GM18511 (cell line): Measurements from ENCODE around the gene MARCHF6.

Source experiments
- ATAC-seq: cut with Tn5 transposase; IDR thresholded peaks from one replicate; pipeline ENCODE4 v1.9.1; 2021; ENCODE audit warnings: mild to moderate bottlenecking, moderate library complexity; ENCODE audit not compliant: unreplicated experiment

The MARCHF6 gene, protein sequence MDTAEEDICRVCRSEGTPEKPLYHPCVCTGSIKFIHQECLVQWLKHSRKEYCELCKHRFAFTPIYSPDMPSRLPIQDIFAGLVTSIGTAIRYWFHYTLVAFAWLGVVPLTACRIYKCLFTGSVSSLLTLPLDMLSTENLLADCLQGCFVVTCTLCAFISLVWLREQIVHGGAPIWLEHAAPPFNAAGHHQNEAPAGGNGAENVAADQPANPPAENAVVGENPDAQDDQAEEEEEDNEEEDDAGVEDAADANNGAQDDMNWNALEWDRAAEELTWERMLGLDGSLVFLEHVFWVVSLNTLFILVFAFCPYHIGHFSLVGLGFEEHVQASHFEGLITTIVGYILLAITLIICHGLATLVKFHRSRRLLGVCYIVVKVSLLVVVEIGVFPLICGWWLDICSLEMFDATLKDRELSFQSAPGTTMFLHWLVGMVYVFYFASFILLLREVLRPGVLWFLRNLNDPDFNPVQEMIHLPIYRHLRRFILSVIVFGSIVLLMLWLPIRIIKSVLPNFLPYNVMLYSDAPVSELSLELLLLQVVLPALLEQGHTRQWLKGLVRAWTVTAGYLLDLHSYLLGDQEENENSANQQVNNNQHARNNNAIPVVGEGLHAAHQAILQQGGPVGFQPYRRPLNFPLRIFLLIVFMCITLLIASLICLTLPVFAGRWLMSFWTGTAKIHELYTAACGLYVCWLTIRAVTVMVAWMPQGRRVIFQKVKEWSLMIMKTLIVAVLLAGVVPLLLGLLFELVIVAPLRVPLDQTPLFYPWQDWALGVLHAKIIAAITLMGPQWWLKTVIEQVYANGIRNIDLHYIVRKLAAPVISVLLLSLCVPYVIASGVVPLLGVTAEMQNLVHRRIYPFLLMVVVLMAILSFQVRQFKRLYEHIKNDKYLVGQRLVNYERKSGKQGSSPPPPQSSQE

DNA sequence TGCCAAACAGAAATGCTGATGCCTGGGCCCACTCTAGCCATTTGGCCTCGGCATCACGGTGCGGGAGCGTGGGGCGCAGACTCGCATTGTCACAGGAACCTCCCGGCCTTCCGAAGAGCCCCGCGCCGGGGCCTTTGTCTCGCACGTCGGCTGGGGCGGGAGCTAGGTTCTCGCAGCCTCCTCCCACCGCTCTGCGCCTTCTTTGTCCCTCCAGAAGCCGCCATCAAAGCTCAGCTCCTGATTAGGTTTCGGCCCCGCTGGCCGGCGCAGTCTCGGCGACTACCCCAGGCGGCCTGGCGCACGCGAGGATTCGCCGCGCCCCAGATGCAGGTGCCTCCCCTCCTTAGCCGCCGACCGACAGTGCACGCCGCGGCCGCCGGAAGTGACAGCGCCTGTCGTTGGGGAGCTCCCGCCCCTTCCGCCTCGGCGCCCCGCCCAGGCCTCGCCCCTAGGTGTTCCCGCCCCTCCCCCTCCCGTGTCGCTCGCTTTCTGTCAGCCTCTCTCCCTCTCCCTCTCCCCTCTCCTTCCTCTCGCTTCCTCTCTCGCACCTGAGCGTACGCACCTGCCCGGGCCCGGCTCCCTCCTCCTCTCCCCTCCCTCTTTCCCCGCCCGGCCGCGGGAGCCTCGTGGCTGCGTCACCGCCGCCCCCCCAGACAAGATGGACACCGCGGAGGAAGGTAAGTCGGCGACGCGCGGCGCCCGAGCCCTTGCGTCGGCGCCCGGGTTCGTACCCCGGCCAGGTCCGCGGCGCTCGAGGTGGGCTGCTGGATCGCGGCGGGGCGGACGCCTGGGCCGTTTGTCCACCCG is at the start of gene MARCHF6:
MARCHF6 (plus strand) TSS at position 455 of the 807 bp plus-strand sequence; CDS start at position 659, 204 bp downstream.
- peak; percentile 84 for ATAC-seq

DNA sequence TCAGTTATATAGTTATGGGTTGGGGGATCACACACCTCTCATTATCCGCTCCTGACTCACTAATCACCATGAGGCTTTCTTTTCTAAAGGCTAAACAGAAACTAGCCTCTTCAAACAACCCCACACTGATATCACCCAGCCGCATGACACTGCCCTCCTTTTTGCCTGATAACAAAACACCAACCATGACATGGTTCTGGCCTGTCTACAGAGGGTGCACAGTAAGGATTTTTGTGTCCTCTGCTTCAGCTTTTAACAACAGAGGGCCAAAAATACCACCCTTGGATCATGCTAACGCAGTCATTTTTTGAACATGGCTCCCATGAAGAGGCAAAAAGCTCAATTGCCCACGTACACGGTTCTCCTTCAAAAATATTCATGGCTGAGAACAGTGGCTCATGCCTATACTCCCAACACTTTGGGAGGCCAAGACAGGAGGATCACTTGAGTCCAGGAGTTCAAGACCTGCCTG is 49.8 kb upstream of the MARCHF6 start:
- ATAC-seq: no peak

DNA sequence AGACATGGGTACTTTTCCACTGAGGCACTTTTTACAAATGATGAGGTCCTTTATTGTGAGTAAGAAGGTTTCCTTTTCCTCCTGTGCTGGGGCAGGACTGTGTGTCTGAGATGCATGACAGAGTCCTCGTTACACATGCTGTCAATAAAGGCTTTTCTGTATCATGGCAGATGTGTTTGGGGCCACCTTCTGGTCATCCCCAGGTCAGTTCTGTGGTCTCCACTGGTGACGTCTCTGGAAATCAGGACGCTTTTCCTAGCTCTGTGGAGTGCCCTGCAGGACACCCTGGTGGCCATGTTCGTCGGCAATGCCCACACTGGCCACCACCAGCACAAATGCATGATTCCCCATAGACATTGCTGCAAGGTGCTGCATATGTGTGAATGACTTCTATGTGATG is 48.6 kb upstream of the MARCHF6 start:
- no peak for ATAC-seq

DNA sequence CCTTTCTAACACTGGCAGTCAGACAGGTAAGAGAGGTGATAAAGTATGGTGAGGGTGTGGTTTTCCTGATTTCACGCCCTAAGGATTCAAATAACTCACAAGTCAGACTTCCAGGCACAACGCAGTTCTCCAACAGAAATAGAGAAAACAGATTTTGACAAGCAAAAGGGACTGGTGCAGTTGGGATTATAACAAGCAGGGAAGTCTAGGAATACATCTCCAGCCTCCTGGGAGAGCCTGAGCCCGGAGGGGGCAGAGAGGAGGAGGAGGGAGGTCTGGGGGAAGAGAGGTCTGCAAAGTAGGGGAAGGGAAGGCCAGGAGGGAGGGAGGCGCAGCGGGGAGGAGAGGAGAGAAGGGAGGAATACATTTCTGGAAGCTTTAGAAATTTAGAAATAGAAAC is 47.4 kb upstream of the MARCHF6 start:
- no peak for ATAC-seq

DNA sequence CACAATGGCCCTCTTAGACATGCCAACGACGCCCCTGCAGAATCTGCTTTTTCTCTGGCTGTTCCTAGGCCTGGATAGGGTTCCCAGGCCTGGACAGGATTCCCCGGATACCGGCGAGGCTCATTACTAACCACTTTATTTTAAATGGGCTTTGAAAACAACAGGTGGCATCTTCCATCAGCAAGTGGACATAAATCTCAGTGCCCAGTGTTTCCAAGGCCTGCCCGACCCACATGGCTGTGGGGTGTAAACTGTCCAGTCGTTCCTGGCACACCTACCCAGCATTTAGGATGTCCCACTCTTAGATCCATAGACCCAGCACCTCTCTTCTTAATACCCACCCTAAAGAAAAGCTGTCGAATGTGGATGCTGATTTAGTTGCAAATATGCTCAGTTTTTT is 46.7 kb upstream of the MARCHF6 start:
- no peak for ATAC-seq

DNA sequence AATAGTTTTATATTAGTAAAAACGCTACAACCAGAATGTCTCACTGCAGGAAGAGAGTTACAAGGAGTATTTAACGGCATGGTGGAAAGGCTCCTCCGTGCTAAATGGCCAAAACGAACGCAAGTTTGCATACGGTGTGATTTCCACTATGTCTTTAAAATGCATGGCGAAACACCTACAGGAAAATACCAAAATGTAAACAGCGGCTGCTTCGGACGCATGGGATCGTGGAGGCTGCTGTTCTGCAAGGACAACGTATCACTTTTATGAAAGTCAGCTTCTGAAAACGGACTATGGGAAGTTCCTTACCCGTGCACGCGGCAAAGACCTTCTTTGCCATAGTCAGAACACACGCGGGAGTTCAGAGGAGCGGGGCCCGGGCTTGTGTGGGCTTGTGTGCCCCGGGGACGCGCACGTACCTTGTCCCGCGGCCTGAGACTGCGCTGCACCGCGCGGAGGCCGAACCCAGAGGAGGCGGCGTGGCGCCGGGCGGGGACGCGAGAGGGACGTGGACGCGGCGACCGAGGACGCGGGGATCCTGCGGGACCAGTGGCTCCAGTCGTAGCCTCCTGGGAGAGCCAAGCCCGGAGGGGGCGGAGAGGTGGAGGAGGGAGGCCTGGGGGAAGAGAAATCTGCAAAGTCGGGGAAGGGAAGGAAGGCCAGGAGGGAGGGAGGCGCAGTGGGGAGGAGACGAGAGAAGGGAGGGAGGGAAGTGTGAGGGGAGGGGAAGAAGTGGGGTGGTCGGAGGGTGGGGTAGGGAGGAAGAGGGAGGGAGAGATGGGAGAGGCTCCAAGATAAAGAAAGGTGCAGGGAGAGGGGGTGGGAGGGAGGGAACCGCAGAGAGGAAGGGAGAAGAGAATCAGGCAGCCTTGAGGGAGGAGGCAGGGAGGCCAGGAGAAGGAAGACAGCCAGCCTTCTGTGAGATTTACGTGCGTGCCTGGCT is 46.0 kb upstream of the MARCHF6 start, which contains the start of gene CMBL:
CMBL (minus strand) TSS at position 697 of the 943 bp plus-strand sequence. CDS start 17,140 bp downstream, outside the sequence.
- peak; percentile 83 for ATAC-seq

DNA sequence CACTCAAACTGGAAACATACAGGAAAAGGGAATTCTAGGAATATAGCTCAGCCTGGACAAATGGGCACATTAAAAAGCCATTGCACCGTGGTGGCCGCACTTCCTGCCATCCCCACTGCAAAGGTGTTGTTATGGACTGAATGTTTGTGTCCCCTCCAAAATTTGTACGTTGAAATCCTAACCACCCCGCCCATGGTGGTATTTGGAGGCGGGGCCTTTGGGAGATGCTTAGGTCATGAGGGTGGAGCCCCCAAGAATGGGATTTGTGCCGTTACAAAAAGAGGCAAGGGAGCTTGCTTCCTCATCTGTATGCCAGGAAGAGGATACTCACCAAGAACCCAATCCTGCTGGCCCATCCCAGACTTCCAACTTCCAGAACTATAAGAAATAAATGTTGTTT is 44.7 kb upstream of the MARCHF6 start:
- ATAC-seq: no peak

DNA sequence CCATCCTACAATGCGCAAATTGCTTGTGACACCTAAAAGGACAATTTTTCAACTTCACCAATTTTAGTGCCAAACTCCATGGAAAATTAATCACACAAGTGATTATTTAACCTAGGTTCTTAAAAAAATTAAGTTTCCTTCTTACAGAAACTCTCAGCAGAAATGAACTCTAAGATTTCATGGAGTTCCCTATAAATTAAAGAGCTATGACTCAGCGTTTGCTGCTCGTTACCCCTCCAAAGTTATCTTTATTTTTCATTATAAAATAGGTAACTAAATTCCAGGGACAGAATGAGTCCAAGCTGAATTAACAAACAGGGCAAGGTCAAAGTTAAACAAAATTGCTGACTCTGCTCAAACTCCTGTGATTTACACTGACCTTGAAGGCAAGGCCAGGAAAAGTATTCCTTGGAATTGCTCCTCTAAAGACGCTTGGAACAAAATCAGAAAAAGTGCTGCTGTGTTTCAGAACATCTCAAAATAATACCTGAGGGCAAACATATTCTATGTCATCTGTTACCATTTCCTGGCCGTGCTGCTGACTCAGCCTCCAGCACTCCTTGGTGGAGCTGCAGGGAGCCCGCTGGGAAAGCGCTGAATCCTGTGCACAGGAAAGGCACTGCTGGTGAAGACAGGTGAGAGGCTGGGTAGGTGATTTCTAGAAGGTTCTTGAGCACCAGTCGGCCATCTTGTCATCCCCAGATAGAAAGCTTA is 43.3 kb upstream of the MARCHF6 start:
- ATAC-seq: no peak

DNA sequence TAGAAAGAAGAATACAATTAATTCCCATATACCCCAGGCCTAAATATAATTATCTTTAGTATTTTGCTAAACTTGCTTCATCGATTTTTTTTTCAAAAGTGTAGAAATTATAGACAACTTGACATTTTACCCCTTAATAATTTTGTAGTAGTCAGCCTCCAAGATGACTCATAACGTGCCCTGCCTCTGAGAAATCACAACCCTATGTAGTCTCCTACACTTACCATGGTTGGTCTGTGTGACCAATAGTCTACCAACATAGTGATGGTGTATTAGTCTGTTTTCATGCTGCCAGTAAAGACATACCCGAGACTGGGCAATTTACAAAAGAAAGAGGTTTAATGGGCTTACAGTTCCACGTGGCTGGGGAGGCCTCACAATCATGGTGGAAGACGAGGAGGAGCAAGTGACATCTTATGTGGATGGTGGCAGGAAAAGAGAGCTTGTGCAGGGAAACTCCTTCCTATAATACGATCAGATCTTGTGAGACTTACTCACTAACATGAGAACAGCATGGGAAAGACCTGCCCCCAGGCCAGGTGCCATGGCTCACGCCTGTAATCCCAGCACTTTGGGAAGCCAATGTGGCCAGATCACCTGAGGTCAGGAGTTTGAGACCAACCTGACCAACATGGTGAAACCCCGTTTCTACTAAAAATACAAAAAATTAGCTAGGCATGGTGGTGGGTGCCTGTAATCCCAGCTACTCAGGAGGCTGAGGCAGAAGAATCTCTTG is 42.5 kb upstream of the MARCHF6 start:
- peak; percentile 53 for ATAC-seq

DNA sequence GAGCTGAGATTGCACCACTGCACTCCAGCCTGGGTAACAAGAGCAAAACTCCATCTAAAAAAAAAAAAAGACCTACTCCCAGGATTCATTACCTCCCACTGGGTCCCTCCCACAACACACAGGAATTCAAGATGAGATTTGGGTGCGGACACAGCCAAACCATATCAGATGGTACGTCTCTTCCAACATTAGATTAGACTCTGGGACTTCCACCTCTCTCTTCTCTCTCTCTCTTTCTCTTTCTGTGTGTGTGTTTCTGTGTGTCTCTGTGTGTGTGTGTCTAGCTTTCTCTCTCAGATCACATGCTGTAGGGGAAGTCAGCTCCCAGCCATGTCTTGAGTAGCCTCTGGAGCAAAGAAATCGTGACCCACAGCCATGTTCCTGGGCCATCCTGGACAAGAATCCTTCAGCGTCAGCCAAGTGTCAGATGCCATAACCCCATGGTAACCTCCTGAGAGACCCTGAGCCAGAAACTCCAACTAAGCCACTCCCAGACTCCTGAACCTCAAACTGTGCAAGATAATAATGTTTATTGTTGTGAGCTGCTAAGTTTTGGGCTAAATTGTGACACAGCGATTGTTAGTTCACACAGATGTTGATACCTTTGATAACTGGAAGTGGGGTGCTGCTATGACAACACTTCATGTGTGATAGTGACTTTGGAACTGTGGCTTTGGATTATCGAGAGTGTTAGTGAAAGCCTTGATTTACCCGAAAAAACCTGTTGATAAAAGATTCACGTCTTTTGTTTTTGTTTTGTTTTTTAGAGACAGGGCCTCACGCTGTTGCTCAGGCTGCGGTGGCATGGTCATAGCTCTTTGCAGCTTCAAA is 41.7 kb upstream of the MARCHF6 start:
- ATAC-seq: no peak

DNA sequence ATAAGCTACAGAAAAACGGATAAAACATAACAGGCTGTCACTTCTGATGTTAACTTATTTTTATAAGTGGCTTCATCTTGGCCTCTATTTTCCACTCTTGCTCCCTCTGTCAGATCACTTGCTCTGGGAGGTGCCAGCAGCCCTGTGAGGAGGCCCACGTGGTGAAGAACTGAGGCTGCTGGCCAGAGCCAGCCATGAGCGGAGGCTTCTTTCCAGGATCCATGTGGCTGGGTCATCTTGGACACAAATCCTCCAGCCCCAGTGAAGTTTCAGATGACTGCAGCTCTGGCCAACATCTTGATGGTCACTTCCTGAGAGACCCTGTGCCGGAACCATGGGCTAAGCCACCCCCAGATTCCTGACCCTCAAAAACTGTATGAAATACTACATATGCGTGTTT is 38.3 kb upstream of the MARCHF6 start:
- ATAC-seq: no peak

DNA sequence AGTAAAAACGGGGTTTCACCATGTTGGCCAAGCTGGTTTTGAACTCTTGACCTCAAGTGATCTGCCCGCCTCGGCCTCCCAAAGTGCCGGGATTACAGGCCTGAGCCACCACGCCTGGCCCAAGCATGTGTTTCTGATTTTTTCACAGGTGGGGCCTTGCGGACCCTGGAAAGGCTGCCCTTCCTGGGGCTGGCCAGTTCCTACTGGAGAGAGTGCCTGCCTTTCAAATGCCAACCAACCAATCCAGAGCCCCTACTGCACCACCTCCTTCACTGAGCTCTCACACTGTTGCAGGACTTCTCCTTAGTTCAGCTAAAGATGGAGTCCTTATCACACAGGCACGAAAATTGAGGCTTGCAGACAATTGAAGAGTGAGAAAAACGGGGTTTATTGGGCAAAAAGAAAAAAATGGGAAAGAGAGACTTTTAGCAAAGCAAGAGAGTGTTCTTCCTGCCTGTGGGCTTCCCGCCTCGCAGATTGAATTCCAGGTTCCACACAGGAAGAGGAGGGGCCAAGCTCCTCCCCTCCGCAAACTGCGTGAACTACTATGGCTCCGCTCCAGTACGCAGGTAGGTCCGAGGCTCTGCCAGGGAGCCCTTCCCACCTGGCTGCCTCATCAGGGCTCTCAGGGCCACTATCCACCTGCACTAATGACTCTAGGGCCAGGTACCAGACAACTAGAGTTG is 37.5 kb upstream of the MARCHF6 start:
- ATAC-seq: no peak

DNA sequence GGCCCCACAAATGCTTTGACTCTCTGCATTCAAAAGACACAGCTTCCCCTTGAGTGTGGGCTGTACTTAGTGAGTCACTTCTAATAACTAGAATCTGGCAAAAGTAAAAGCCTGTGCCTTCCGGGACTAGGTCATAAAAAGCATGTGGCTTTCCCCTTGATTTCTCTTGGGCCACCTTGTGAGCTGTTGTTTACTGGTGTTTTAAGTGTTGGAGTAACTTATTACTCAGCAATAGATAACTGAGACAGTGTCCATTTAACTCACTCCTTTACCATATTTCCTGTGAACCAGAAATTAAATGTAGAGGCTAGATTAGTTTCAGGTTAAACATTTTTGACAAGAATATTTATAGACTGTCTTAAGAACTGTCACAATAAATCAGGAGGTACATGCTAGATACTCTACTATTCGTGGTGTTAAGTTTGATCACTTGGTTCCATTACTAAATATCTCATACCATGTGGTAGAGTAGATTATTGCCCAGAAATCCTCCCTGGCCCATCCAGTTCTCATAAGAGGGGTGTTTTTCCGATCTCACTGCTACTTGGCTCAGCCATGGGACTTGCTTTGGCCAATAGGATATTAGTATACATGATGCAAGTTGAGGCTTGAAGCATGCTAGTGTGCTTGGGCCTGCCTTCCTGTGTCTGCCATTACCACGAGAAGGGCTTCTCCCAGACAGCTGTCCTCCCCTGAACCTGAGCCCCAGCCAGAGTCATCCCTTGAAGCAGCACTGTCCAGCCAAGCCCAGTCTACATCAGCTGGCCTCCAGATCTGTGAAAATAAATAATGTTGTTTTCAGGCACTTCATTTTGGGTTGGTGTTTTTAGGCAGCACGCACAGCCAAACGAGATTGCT is 35.4 kb upstream of the MARCHF6 start:
- peak; percentile 74 for ATAC-seq

DNA sequence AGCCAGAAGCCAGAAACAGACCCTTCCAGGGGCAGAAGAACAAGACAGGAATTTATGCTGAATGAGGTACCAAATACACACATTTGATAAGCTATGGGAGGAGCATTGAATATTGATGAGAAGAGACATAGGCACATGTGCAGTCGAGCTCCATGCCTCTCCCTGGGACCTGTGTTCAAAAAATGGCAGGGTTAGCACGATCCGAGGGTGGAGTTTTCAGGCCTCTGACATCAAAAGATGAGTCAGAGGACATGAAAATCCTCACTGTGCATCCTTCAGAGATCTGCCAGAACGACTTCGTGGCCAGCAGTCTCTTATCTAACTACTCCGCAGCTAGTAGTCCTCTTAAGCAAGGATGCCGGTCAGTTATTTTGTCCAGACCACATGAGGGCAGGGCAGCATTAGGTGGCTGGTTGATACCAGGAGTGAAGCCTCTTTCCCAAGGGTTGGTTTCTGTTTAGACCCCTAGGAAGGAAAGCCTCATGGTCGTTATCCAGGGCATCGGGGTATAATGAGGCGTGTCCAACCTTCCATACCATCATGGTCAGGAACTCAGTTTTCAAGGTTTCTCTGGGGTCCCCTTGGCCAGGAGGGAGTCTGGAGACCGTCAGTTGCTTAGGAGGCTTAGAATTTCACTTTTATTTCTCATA is 34.2 kb upstream of the MARCHF6 start:
- ATAC-seq: no peak

DNA sequence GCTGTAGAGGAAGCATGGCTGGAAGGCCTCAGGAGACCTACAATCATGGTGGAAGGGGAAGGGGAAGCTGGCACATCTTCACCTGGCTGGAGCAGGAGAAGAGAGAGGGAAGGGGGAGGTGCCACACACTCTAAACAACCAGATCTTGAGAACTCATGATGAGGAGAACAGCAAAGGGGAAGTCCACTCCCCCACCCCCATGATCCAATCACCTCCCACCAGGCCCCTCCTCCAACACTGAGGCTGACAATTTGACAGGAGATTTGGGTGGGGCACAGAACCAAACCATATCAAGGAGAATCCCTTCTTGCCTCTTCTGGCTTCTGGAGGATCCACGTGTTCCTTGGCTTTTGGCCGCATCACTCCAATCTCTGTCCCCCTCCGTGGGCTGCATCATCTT is 32.7 kb upstream of the MARCHF6 start:
- no peak for ATAC-seq
